ENCODE measurements around the gene MTAP. TPM values are rescaled to one million over a fixed set of nuclear protein-coding genes. Genes with fewer than 3 reads are reported as not detected.
A peak's percentile ranks its signal among the peaks of the same experiment; 100 is the strongest.

MTAP gene
- total RNA-seq, 1 donor from 2014 or later, result 90.0 TPM

- Mint-ChIP-seq H3K4me1 (peaks cover 24% of the 10 kb centered on the region), H3K27me3 (ENCODE audit: low read depth) (peaks cover 98% of the 10 kb centered on the region), H3K9me3 (no peaks in the 10 kb centered on the region), H3K27ac (peak overlapping the region; percentile 83), H3K36me3 (peaks cover 16% of the 10 kb centered on the region), H3K4me3 (peak overlapping the region; percentile 83)
- TF ChIP-seq CTCF (IDR thresholded peaks at IDR 0.05; ENCODE audit: unreplicated experiment), result no peak
- no peak for DNase-seq (ENCODE audit: low spot score in 2 of 2, unreplicated experiment in 2 of 2)
Observed at GRCh38 chr9:21974343-21974721, 171.9 kb downstream of the MTAP start.

- Mint-ChIP-seq H3K9me3 (no peaks in the 10 kb centered on the region), H3K36me3 (peaks cover 12% of the 10 kb centered on the region), H3K27me3 (ENCODE audit: low read depth) (peaks cover 98% of the 10 kb centered on the region), H3K4me1 (peaks cover 24% of the 10 kb centered on the region), H3K4me3 (peak overlapping the region; percentile 83), H3K27ac (peak overlapping the region; percentile 84)
- TF ChIP-seq CTCF (IDR thresholded peaks at IDR 0.05; ENCODE audit: unreplicated experiment), result no peak
- DNase-seq (ENCODE audit: low spot score in 2 of 2, unreplicated experiment in 2 of 2), result peak in 1 of 2 experiments; percentile 69
Observed at GRCh38 chr9:21974722-21975409, 172.4 kb downstream of the MTAP start.

GRCh38 chr9:21976334-21976875 is 174.0 kb downstream of the MTAP start:
- no peaks in the 10 kb centered on the region for H3K9me3 Mint-ChIP-seq
- peaks cover under 1% of the 10 kb centered on the region for H3K36me3 Mint-ChIP-seq
- no peak overlapping the region for H3K27ac Mint-ChIP-seq
- peaks cover 20% of the 10 kb centered on the region for H3K4me1 Mint-ChIP-seq
- peaks cover 94% of the 10 kb centered on the region for H3K27me3 Mint-ChIP-seq (ENCODE audit: low read depth)
- no peak for TF ChIP-seq CTCF (IDR thresholded peaks at IDR 0.05; ENCODE audit: unreplicated experiment)
- DNase-seq (ENCODE audit: low spot score in 2 of 2, unreplicated experiment in 2 of 2), result no peak
- no peak overlapping the region for H3K4me3 Mint-ChIP-seq

DNA sequence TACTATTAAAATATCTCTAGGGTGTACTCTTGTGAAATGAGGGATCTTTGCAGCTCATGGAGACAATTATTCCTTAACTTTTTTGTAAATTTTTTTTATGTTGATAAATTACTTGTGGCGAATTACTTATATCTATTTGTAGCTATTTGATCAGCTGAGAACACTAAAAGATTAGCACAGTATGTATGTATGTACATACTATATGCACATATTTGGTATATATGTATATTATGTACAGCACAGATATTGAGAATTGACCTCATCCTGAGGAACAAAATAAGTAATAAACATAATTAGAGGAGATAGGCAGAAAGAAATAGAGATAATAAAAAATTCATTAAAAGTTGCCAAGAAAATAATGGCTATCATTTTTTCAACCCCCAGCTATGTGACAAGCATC is 180.0 kb downstream of the MTAP start:
- no peak for DNase-seq (ENCODE audit: low spot score in 2 of 2, unreplicated experiment in 2 of 2)
- no peaks in the 10 kb centered on the region for H3K36me3 Mint-ChIP-seq
- H3K4me1 Mint-ChIP-seq, result peaks cover 7% of the 10 kb centered on the region
- H3K27me3 Mint-ChIP-seq (ENCODE audit: low read depth), result peaks cover 69% of the 10 kb centered on the region
- TF ChIP-seq CTCF (IDR thresholded peaks at IDR 0.05; ENCODE audit: unreplicated experiment), result no peak
- no peaks in the 10 kb centered on the region for H3K9me3 Mint-ChIP-seq
- H3K27ac Mint-ChIP-seq, result no peak overlapping the region
- H3K4me3 Mint-ChIP-seq, result no peak overlapping the region

DNA sequence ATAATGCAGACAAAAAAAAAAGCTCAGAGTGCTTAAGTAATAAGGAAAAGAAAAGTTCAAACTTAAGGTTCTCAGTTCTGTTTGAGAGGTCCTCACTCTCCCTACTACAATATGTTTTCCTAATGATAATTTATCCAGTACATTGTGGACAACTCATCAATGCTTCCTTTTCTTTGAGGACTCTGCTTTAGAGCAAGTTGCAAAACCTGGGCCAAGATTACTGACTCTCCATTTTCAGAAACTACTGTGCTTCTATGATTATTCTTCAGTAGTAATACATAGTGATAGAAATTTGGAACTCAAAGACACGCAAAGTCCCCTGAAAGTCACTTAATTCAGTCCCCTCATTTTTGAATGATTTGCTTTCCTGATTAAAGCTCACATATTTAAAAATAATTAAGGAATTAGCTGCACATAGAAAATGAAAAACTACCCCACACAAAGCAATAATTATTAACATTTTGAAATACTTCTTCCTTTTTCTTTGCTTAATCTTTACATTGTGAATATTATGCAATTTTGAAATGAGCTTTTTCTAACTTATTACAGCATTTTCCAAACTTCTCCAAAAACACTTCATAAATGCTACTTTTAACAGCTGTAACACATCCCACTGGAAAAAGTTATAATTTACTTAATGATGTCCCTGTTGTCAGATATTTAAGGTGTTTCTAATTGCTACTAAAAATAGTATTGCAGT is 180.6 kb downstream of the MTAP start:
- Mint-ChIP-seq H3K27me3 (ENCODE audit: low read depth) (peaks cover 67% of the 10 kb centered on the region), H3K4me1 (peaks cover 12% of the 10 kb centered on the region), H3K9me3 (no peaks in the 10 kb centered on the region), H3K27ac (no peak overlapping the region), H3K36me3 (no peaks in the 10 kb centered on the region), H3K4me3 (no peak overlapping the region)
- no peak for TF ChIP-seq CTCF (IDR thresholded peaks at IDR 0.05; ENCODE audit: unreplicated experiment)
- no peak for DNase-seq (ENCODE audit: low spot score in 2 of 2, unreplicated experiment in 2 of 2)

Data from mesothelial cell of epicardium (in vitro differentiated cells).